ENCODE results near the gene MORC3. TPM values are rescaled to one million over a fixed set of nuclear protein-coding genes. Genes with fewer than 3 reads are reported as not detected.

Gene MORC3
- total RNA-seq, 1 donor from 2014 or later = 79.1 TPM

- DNase-seq = no peak
Measured at GRCh38 chr21:36423771-36424433, 103.9 kb downstream of the MORC3 start.

GRCh38 chr21:36424592-36424991 is 104.6 kb downstream of the MORC3 start:
- no peak for DNase-seq

GRCh38 chr21:36425286-36425685 is 105.3 kb downstream of the MORC3 start:
- DNase-seq = no peak

Small RNAs within 50 kb of the gene (small RNA-seq; reads per million reads assigned to genes)
- gene ATP5MFP1 (ENCODE audit: low replicate concordance) = not detected

Other genes starting within 250 kb of the MORC3 start
- gene CBR3, start 185.1 kb upstream of the MORC3 start, total RNA-seq = 2.4 TPM
- 11.9 TPM for gene DOP1B, start 163.4 kb upstream of the MORC3 start, total RNA-seq
- gene CHAF1B, start 65.2 kb downstream of the MORC3 start, total RNA-seq = 1.6 TPM
- gene CLDN14, start 159.9 kb downstream of the MORC3 start, total RNA-seq = 0.79 TPM

Measured in skin of body (tissue), 3 donors.